H9 (cell line): ENCODE data around the gene DLL4. TPM values are rescaled to one million over a fixed set of nuclear protein-coding genes. Genes with fewer than 3 reads are reported as not detected.
"Not testable (repeated sequence)": the region's sequence is repeated elsewhere in the genome, so short reads cannot be mapped to it uniquely, and the experiment has no call there.

ENCODE experiments used
- DNase-seq: peaks from one replicate; pipeline ENCODE4 v3.0.0-alpha.2; 2017
- H2AFZ ChIP-seq: one replicate; pipeline ENCODE4 v1.6.1; 2013; ENCODE audit warnings: mild to moderate bottlenecking, low read length, control low read depth, moderate library complexity
- H2AK5ac ChIP-seq: 2 replicates; pipeline ENCODE4 v1.6.1; 2013; ENCODE audit warnings: low read length, control low read depth, mixed read lengths; ENCODE audit not compliant: insufficient read length
- H2BK120ac ChIP-seq: one replicate; pipeline ENCODE4 v1.6.1; 2013; ENCODE audit warnings: low read depth, mild to moderate bottlenecking, low read length, control low read depth, inconsistent platforms; ENCODE audit not compliant: poor library complexity, severe bottlenecking
- H2BK12ac ChIP-seq: 2 replicates; pipeline ENCODE4 v1.6.1; 2013; ENCODE audit warnings: low read length, control low read depth, mixed read lengths, low read depth; ENCODE audit not compliant: insufficient read length
- H2BK15ac ChIP-seq: 2 replicates; pipeline ENCODE4 v1.6.1; 2013; ENCODE audit warnings: low read depth, low read length, control low read depth
- H2BK20ac ChIP-seq: one replicate; pipeline ENCODE4 v1.6.1; 2013; ENCODE audit warnings: low read depth, mild to moderate bottlenecking, low read length, control low read depth, inconsistent platforms; ENCODE audit not compliant: poor library complexity, severe bottlenecking
- H2BK5ac ChIP-seq: 2 replicates; pipeline ENCODE4 v1.6.1; 2013; ENCODE audit warnings: low read length, control low read depth, mixed read lengths; ENCODE audit not compliant: insufficient read length
- H3K14ac ChIP-seq: 2 replicates; pipeline ENCODE4 v1.6.1; 2013; ENCODE audit warnings: low read length, control low read depth; ENCODE audit not compliant: insufficient read depth
- H3K18ac ChIP-seq: 2 replicates; pipeline ENCODE4 v1.6.1; 2013; ENCODE audit warnings: low read depth, mild to moderate bottlenecking, mixed read lengths, low read length, control low read depth; ENCODE audit not compliant: insufficient read length
- H3K23ac ChIP-seq: 2 replicates; pipeline ENCODE4 v1.6.1; 2013; ENCODE audit warnings: low read length, control low read depth, mixed read lengths, low read depth; ENCODE audit not compliant: insufficient read length
- H3K23me2 ChIP-seq: 2 replicates; pipeline ENCODE4 v1.6.1; 2013; ENCODE audit warnings: low read depth, mild to moderate bottlenecking, mixed read lengths, low read length, control low read depth; ENCODE audit not compliant: insufficient read length, poor library complexity, severe bottlenecking
- H3K27ac ChIP-seq: 2 replicates; pipeline ENCODE4 v1.5.1; 2013; ENCODE audit warnings: low read length, control low read depth, mixed read lengths, low read depth; ENCODE audit not compliant: insufficient read length
- H3K27me3 ChIP-seq: 2 replicates; pipeline ENCODE4 v1.6.1; 2013; ENCODE audit warnings: low read length, control low read depth, inconsistent platforms; ENCODE audit not compliant: insufficient read depth
- H3K4ac ChIP-seq: 2 replicates; pipeline ENCODE4 v1.6.1; 2013; ENCODE audit warnings: low read depth, mild to moderate bottlenecking, control low read depth, inconsistent platforms, low read length, moderate library complexity
- H3K4me1 ChIP-seq: 2 replicates; pipeline ENCODE4 v1.6.1; 2013; ENCODE audit warnings: low read length, control low read depth, inconsistent platforms; ENCODE audit not compliant: insufficient read depth
- H3K4me2 ChIP-seq: 2 replicates; pipeline ENCODE4 v1.6.1; 2013; ENCODE audit warnings: low read length, control low read depth, mixed read lengths; ENCODE audit not compliant: insufficient read length, insufficient read depth
- H3K56ac ChIP-seq: 2 replicates; pipeline ENCODE4 v1.6.1; 2013; ENCODE audit warnings: low read depth, mild to moderate bottlenecking, mixed read lengths, low read length, control low read depth; ENCODE audit not compliant: insufficient read length
- H3K79me1 ChIP-seq: 2 replicates; pipeline ENCODE4 v1.6.1; 2013; ENCODE audit warnings: low read depth, mild to moderate bottlenecking, moderate library complexity, low read length, control low read depth, inconsistent platforms; ENCODE audit not compliant: insufficient read depth, poor library complexity, severe bottlenecking
- H3K79me2 ChIP-seq: 2 replicates; pipeline ENCODE4 v1.6.1; 2013; ENCODE audit warnings: low read length, control low read depth, inconsistent platforms; ENCODE audit not compliant: insufficient read depth
- H3K9ac ChIP-seq: 2 replicates; pipeline ENCODE4 v1.6.1; 2013; ENCODE audit warnings: low read length, control low read depth, mixed read lengths; ENCODE audit not compliant: insufficient read length; ENCODE audit errors: extremely low read depth
- H3K9me3 ChIP-seq: one replicate; pipeline ENCODE4 v1.6.1; 2013; ENCODE audit warnings: low read depth, low read length, inconsistent platforms; ENCODE audit not compliant: control insufficient read depth
- H3T11ph ChIP-seq: one replicate; pipeline ENCODE4 v1.6.1; 2013; ENCODE audit warnings: mild to moderate bottlenecking, low read length, control low read depth, inconsistent platforms
- H4K20me1 ChIP-seq: one replicate; pipeline ENCODE4 v1.6.1; 2013; ENCODE audit not compliant: control insufficient read depth, insufficient read length, insufficient read depth
- H4K5ac ChIP-seq: 2 replicates; pipeline ENCODE4 v1.6.1; 2013; ENCODE audit warnings: low read depth, mild to moderate bottlenecking, mixed read lengths, low read length, control low read depth; ENCODE audit not compliant: insufficient read length
- H4K8ac ChIP-seq: replicated peaks from 2 replicates; pipeline ENCODE4 v1.6.1; 2013; ENCODE audit warnings: low read length, control low read depth, mixed read lengths, low read depth; ENCODE audit not compliant: insufficient read length
- H4K91ac ChIP-seq: 2 replicates; pipeline ENCODE4 v1.6.1; 2013; ENCODE audit warnings: low read depth, mild to moderate bottlenecking, moderate library complexity, mixed read lengths, low read length, control low read depth; ENCODE audit not compliant: insufficient read length
- H3K27ac Mint-ChIP-seq, 3 experiments: 2 replicates in 2 of 3; 3 replicates in 1 of 3; pipeline ENCODE4 v1.8.0; 2020 to 2021; ENCODE audit warnings: mixed read lengths in 3 of 3, mild to moderate bottlenecking in 1 of 3, moderate library complexity in 1 of 3
- H3K27me3 Mint-ChIP-seq: 2 replicates; pipeline ENCODE4 v1.8.0; 2021; ENCODE audit warnings: low read depth, mild to moderate bottlenecking, moderate library complexity, mixed read lengths
- H3K36me3 Mint-ChIP-seq, 3 experiments: 2 replicates in 2 of 3; 3 replicates in 1 of 3; pipeline ENCODE4 v1.8.0; 2020 to 2021; ENCODE audit warnings: low read depth in 3 of 3, mixed read lengths in 3 of 3; ENCODE audit not compliant: insufficient read depth in 1 of 3
- H3K4me1 Mint-ChIP-seq, 2 experiments: 2 replicates each; pipeline ENCODE4 v1.8.0; 2020; ENCODE audit warnings: mixed read lengths in 2 of 2
- H3K4me3 Mint-ChIP-seq, 2 experiments: 2 replicates in 1 of 2; 3 replicates in 1 of 2; pipeline ENCODE4 v1.8.0; 2020 to 2021; ENCODE audit warnings: mild to moderate bottlenecking in 2 of 2, mixed read lengths in 2 of 2, moderate library complexity in 1 of 2
- H3K9me3 Mint-ChIP-seq, 2 experiments: 2 replicates in 1 of 2; 3 replicates in 1 of 2; pipeline ENCODE4 v1.8.0; 2020; ENCODE audit warnings: mild to moderate bottlenecking in 2 of 2, mixed read lengths in 2 of 2, moderate library complexity in 1 of 2
- WGBS: extraction: QIAGEN DNeasy Blood & Tissue Kit; methylation state at CpG from one replicate; pipeline ENCODE4 v1.1.7; 2013; ENCODE audit warnings: missing lambda C conversion rate, low lambda C conversion rate, mixed read lengths; ENCODE audit not compliant: insufficient read length; ENCODE audit errors: extremely low coverage; 5-methylcytosine and 5-hydroxymethylcytosine counted together
- total RNA-seq: library from RNA; stranded (reverse); gene quantifications from 2 replicates; pipeline ENCODE4 v1.2.1, GENCODE V29; 2021

Gene DLL4
- total RNA-seq, 1 experiment from 2014 or later, result 0.28 TPM

DNA sequence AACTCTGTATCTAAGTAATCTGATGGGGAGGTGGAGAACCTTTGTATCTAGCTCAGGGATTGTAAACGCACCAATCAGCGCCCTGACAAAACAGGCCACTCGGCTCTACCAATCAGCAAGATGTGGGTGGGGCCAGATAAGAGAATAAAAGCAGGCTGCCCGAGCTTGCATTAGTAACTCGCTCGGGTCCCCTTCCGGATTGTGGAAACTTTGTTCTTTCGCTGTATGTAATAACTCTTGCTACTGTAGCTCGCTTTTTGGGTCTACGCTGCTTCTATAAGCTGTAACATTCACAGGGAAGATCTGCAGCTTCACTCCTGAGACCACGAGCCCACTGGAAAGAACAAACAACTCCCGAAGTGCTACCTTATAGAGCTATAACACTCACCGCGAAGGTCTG, 33.2 kb downstream of the DLL4 start:
- not testable (repeated sequence) for H4K8ac ChIP-seq, H3K27ac ChIP-seq, H3K27me3 ChIP-seq, H3K4me1 ChIP-seq, H3K79me1 ChIP-seq, H4K5ac ChIP-seq, H3K9me3 Mint-ChIP-seq, H2AK5ac ChIP-seq, H3K23me2 ChIP-seq, H2BK20ac ChIP-seq, H2BK15ac ChIP-seq, H3K27me3 Mint-ChIP-seq, H3T11ph ChIP-seq, H3K9me3 ChIP-seq, H3K14ac ChIP-seq, H3K36me3 Mint-ChIP-seq, H4K91ac ChIP-seq, H3K23ac ChIP-seq, H3K9ac ChIP-seq, H3K4ac ChIP-seq, H2AFZ ChIP-seq, H3K27ac Mint-ChIP-seq, DNase-seq, H3K4me3 Mint-ChIP-seq, H3K18ac ChIP-seq, H3K56ac ChIP-seq, H3K79me2 ChIP-seq, H3K4me2 ChIP-seq, H4K20me1 ChIP-seq, H2BK5ac ChIP-seq, H2BK120ac ChIP-seq, H2BK12ac ChIP-seq
- peaks cover 40% of the 10 kb centered on the region in 2 experiments for H3K4me1 Mint-ChIP-seq
- no CpG with 5 or more reads among the region's 14 CpGs for WGBS
